GM18868 (cell line): ENCODE results near the gene TMEM242.

ENCODE experiments used
- ATAC-seq: cut with Tn5 transposase; IDR thresholded peaks from one replicate; pipeline ENCODE4 v1.9.1; 2021; ENCODE audit warnings: mild to moderate bottlenecking, moderate library complexity; ENCODE audit not compliant: unreplicated experiment

The TMEM242 gene

DNA sequence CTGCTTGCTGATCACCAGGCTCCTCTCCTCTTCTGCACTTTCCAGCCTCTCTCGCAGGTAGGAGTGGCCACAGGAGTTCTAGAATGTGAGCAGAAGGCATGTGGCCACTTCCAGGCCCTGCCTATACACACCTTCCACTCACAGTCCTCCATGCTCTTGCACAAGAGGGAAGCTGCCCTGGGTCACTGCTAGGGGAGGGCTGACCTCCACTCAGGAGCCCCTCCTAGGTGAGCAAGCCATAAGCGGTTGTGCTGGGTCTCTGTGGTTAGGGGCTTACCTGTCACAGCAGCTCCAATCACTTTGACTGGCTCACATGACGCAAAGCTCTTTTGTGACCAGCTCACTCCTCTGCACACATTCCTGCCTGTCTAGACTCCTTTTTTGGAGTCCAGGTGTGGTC lies 68.2 kb downstream of the TMEM242 start:
- ATAC-seq = no peak

DNA sequence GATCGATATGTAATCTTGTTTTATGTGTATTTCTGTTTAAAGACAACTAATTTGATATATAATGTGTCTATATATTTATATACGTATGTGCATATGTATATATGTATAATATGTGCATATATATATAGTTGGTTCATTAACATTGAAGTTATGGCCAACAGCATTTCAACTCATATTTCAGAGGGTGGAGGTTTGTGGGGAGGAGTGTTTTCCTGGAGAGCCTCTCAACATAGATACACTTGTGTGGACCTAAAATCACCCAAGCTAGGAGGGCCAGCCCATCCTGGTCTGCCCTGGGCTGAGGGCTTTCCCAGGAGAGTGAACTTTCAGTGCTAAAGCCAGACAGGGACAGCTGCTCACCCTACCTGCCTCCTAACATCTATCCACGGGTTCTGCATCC lies 68.8 kb downstream of the TMEM242 start:
- no peak for ATAC-seq

DNA sequence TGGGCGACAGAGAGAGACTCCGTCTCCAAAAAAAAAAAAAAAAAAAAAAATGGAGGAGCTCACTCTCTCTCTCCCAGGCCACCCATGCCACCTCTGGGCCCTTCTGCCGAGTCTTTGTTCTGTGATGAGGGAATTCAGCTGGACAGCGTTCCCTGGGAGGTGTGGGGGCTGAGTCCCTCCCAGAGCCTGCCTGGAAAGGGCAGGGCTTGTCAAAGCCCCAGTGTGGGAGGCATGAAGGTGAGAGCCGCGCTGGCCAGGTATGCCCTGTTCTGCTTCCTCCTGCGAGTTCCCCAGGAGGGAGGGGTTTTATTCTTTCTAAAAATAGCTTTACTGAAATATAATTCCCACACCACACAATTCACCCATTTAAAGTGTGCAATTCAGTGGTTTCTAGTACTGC lies 69.6 kb downstream of the TMEM242 start:
- no peak for ATAC-seq

DNA sequence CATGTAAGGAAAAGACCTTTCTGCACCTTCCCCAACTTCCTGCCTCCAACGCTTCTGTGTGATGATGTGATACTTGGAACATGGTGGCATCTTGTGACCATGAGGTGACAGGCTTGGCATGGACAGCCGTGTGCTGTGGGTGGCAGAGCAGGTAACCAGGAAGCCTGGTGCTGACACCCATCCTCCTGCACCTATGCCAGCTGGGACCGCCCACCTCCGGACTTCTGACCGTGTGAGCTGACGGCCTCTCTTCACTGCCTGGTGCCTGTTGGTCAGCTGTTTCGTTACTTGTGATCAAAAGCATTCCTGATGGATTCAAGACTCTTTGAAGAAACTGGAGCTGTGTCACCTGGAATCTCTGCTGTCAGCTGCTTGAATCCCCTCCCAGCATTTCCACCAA lies 70.3 kb downstream of the TMEM242 start:
- no peak for ATAC-seq

DNA sequence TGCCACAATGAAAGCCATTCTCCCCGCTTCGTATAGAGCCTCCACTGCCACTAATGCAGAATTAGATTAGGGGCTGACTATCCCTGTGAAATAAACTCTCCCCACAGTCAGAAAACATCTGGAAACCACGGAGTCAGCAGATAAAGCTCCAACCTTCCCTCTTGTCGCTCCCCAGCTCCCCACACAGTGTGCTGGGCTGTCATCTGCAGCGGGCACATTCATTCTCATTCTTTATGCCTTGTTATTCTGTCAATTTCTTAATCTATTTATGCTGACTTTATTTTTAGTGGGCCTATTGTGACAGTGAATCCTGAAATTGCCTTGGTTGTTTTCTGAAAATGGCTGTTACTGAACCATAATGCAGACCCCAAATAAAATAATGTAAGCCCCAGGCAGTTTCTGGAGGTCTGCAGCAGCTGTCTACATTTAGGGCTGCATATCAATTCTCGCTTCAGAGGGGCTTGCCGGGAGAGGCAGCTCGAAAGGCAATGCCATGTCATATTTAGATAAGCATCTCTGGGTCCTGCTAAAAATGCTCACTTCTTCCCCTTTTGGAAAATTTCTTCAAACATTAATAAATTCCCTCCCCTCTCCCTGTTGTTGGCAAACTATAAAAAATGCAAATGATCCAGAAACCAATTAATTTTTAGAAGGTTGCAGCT lies 71.6 kb downstream of the TMEM242 start:
- no peak for ATAC-seq

GRCh38 chr6:157249826-157250225 lies 73.5 kb downstream of the TMEM242 start:
- no peak for ATAC-seq

DNA sequence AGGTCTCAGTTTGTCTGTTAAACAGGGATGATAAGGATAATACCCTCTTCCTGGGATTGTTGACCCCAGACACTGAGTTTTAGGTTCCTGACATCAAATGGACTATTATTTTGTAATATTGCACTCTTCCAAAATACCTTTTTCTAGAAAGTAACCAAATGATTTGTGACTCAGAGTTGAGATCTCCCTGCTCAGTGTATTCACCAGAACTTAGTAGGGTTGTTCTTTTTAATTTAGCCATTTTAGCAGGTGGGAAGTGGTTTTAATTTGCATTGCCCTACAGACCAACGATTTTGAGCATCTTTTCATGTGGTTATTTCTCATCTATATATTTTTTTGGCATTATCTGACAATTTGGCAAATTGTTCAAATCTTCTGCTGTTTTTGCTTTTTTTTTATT lies 75.1 kb downstream of the TMEM242 start:
- ATAC-seq = no peak

- no peak for ATAC-seq
These were observed 76.4 kb downstream of the TMEM242 start for GRCh38 chr6:157246771-157247484.

GRCh38 chr6:157246048-157246630 lies 77.2 kb downstream of the TMEM242 start:
- ATAC-seq = no peak

DNA sequence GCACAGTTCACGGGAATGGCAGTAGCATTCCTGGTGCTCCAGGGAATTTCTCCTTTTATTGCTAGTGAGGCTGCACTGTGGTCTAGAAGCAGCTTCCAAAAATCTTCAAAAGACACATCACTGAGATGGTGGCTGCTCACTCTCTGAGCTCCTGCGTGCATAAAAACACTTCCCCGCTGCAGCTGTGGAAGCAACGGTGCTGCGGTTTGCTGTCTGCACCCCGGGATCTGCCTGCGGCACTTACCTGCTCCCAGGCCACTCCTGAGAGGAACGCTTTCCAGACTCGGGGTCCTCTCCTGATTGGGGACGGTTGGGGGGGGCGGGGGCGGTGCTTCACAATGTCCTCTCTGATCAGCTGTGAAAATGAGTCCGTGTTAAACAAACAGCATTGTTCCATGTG lies 77.9 kb downstream of the TMEM242 start:
- no peak for ATAC-seq

DNA sequence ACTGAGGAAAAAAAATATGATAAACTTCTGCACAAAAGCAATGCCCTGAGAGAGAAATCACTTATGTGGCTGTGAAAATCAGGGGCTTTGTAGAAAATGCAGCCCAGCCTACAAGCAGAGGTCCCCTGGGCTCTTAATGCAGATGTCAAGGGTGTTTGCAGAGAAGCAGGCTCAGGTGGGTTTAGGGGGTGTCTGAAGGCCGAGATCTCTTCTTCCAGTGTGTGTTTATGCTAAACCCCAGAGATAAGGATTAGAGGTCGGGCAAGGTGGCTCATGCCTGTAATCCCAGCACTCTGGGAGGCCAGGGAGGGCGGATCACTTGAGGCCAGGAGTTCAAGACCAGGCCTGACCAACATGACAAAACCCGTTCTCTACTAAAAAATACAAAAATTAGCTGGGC lies 78.5 kb downstream of the TMEM242 start:
- no peak for ATAC-seq

DNA sequence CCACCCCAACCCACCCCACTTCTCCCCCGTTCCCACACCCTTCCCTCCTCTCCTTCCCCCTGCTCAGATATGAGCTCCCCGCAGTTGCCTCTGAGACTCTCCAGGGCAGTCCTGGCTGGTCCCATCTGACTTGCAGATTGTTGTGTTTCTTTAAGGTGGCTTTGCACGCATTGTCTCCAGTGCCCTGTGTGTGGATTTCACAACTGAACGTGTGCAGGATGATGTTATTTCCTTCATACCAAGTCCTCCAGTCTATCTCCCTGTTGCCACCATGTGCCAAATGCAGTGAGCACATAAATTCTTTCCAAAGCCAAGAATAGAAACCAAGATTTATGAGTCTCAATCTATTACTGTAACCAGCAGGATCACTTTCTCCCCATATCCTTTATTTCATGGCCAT lies 79.1 kb downstream of the TMEM242 start:
- no peak for ATAC-seq

DNA sequence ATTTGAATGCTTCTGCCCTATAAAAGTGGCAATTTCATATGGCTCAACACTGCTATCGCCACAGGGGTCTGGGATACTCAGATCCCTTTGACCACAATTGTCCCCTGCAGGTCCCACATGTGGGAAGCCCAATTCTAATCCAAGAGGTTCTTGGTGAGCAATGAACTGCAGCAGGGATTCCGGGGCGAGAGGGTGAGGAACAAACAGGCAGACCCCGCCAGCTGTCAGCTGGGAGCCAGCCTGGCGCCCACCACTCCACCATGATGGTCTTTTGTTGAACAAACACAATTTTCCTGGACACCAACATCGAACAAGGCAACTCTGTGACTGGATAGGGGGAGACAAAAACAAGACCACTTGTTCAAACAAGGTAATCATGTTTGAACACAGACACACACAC lies 80.5 kb downstream of the TMEM242 start:
- no peak for ATAC-seq

GRCh38 chr6:157240960-157241311 lies 82.4 kb downstream of the TMEM242 start:
- no peak for ATAC-seq

- ATAC-seq = no peak
These were observed 83.0 kb downstream of the TMEM242 start for GRCh38 chr6:157240059-157240959.

- no peak for ATAC-seq
These were observed 83.7 kb downstream of the TMEM242 start for GRCh38 chr6:157239671-157240058.
